Measurements from ENCODE around the gene ELAC1. TPM values are rescaled to one million over a fixed set of nuclear protein-coding genes. Genes with fewer than 3 reads are reported as not detected.

ELAC1 gene
- polyA plus RNA-seq, 2 of the 4 experiments (the other 2 are of a cell fraction): 4.2 to 6.6 TPM

DNA sequence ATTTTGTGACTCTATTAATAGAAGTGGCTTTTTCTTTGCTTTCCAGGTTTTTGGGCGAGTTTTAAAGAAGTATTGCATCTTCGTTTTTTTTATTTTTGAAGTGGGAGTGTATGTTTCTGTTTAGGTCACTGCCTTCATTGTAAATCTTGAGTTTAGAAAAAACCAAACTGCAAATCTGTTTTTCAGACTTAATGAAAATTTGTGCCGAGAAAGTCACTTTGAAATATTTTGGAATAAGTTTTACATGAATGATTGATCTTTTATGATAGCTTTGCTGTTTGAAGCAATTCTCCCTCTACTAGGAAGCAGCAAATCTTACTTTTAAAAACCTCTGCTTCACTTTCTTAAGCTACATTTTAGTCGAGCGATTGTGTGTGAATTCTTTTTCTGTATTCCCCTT, 64.4 kb downstream of the ELAC1 start (continued):
- TF ChIP-seq PHF8 (IDR thresholded peaks at IDR 0.05; ENCODE audit: borderline replicate concordance, low read depth) (no peak), HOXB13 (CRISPR knock-in tag; IDR thresholded peaks at IDR 0.05; ENCODE audit: low read depth) (no peak), JUN (IDR thresholded peaks at IDR 0.05) (no peak), CBX2 (IDR thresholded peaks at IDR 0.05; ENCODE audit: borderline replicate concordance, low read depth) (no peak), JUNB (IDR thresholded peaks at IDR 0.05) (no peak), EHMT2 (IDR thresholded peaks at IDR 0.05; ENCODE audit: low read depth) (no peak), CTCF (IDR thresholded peaks at IDR 0.05) (no peak)
- TF ChIP-seq, protein P1, sequence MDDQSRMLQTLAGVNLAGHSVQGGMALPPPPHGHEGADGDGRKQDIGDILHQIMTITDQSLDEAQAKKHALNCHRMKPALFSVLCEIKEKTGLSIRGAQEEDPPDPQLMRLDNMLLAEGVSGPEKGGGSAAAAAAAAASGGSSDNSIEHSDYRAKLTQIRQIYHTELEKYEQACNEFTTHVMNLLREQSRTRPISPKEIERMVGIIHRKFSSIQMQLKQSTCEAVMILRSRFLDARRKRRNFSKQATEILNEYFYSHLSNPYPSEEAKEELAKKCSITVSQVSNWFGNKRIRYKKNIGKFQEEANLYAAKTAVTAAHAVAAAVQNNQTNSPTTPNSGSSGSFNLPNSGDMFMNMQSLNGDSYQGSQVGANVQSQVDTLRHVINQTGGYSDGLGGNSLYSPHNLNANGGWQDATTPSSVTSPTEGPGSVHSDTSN (IDR thresholded peaks at IDR 0.05): no peak

- TF ChIP-seq FOSB (CRISPR knock-in tag; IDR thresholded peaks at IDR 0.05): no peak
- TF ChIP-seq RARB (CRISPR knock-in tag; IDR thresholded peaks at IDR 0.05): no peak
- TF ChIP-seq, protein P2, sequence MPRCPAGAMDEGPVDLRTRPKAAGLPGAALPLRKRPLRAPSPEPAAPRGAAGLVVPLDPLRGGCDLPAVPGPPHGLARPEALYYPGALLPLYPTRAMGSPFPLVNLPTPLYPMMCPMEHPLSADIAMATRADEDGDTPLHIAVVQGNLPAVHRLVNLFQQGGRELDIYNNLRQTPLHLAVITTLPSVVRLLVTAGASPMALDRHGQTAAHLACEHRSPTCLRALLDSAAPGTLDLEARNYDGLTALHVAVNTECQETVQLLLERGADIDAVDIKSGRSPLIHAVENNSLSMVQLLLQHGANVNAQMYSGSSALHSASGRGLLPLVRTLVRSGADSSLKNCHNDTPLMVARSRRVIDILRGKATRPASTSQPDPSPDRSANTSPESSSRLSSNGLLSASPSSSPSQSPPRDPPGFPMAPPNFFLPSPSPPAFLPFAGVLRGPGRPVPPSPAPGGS (IDR thresholded peaks at IDR 0.05): no peak
- TF ChIP-seq, protein P1 (IDR thresholded peaks at IDR 0.05): no peak
- TF ChIP-seq TP53 (CRISPR knock-in tag; IDR thresholded peaks at IDR 0.05): no peak
- WGBS (ENCODE audit: missing lambda C conversion rate): 60% methylated on average over 2 of the region's 2 CpGs
- peaks cover 32% of the 10 kb centered on the region for H3K4me1 ChIP-seq
- CTCF ChIA-PET: interaction anchor here (2.0 kb wide), 1 partner anchor 14 kb away, joined by 9 read pairs; no protein-coding TSS in a partner anchor
- H3K4me3 ChIP-seq: no peak overlapping the region
- no peak overlapping the region for H3K27ac ChIP-seq
- no peak for FAIRE-seq
- POLR2A ChIA-PET: no interaction called here
- no peaks in the 10 kb centered on the region for H3K9me3 ChIP-seq
- no peak for DNase-seq (ENCODE audit: low read depth in 1 of 2, low spot score in 1 of 2)
- H3K4me2 ChIP-seq: peak overlapping the region; percentile 37; the same call in 1 of the 3 replicates
- ATAC-seq: no peak
Measured at GRCh38 chr18:51037230-51037629, 69.4 kb downstream of the ELAC1 start.

Small RNA genes lying within 50 kb of the gene (small RNA-seq; reads per million reads assigned to genes)
- 0 reads per million in 6 experiments for gene RF00019

Other genes with a start within 250 kb of the ELAC1 start
- gene MRO, start 148.0 kb upstream of the ELAC1 start, polyA plus RNA-seq (2011; rRNA removed): 0.28 and 0.39 TPM in 2 replicates
- 0.31 to 0.46 TPM (median 0.45 TPM) in 3 replicates for gene MRO, start 148.0 kb upstream of the ELAC1 start, polyA plus RNA-seq (2017; fragmentation: RNase III; extraction: RNeasy Plus Mini Kit Qiagen cat#74134 plus additional on column Dnase treatment)
- 72.2 and 88.0 TPM in 2 replicates for gene ME2, start 88.9 kb upstream of the ELAC1 start, polyA plus RNA-seq (2011; rRNA removed)
- gene ME2, start 88.9 kb upstream of the ELAC1 start, polyA plus RNA-seq (2017; fragmentation: RNase III; extraction: RNeasy Plus Mini Kit Qiagen cat#74134 plus additional on column Dnase treatment): 46.0 to 47.3 TPM (median 46.8 TPM) in 3 replicates
- 90.0 and 107 TPM in 2 replicates for gene SMAD4, start 62.2 kb downstream of the ELAC1 start, polyA plus RNA-seq (2011; rRNA removed)
- gene SMAD4, start 62.2 kb downstream of the ELAC1 start, polyA plus RNA-seq (2017; fragmentation: RNase III; extraction: RNeasy Plus Mini Kit Qiagen cat#74134 plus additional on column Dnase treatment): 44.7 to 52.3 TPM (median 52.1 TPM) in 3 replicates
- gene MEX3C, start 229.6 kb downstream of the ELAC1 start, polyA plus RNA-seq (2011; rRNA removed): 48.5 and 61.9 TPM in 2 replicates
- 16.7 to 18.5 TPM (median 17.2 TPM) in 3 replicates for gene MEX3C, start 229.6 kb downstream of the ELAC1 start, polyA plus RNA-seq (2017; fragmentation: RNase III; extraction: RNeasy Plus Mini Kit Qiagen cat#74134 plus additional on column Dnase treatment)

Data from A549 (cell line).